NCI-H345 treated with DMSO at 0.1 percent for 48 hours (cell line): ENCODE measurements around the gene DNAH5.
"Not testable (repeated sequence)": the region's sequence is repeated elsewhere in the genome, so short reads cannot be mapped to it uniquely, and the experiment has no call there.

Experiments used
- DNase-seq: peaks from one replicate; lab custom pipeline; 2025; ENCODE audit not compliant: unreplicated experiment; lab: John Stamatoyannopoulos, UW

The DNAH5 gene

GRCh38 chr5:13833440-13833839, 111.0 kb downstream of the DNAH5 start:
- DNase-seq = no peak

DNA sequence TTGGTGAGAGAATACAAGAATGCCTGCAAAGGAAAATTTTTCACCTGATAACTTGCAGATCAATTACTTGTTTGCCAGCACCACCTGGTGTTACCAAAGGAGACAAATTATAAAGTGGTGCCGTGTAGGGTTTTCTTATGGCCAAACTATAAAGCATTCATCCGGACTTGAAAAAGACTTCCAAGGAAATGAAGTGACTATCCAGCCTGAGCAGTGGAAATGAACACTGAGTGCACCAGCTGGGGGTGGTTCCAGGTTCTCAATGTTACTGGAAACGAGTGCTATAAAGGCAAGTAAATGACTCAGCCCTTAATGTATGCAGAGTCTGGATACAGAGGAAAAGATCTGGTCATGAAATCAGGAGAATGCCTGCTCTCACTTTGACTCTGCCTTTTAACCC, 113.1 kb downstream of the DNAH5 start:
- no peak for DNase-seq

DNA sequence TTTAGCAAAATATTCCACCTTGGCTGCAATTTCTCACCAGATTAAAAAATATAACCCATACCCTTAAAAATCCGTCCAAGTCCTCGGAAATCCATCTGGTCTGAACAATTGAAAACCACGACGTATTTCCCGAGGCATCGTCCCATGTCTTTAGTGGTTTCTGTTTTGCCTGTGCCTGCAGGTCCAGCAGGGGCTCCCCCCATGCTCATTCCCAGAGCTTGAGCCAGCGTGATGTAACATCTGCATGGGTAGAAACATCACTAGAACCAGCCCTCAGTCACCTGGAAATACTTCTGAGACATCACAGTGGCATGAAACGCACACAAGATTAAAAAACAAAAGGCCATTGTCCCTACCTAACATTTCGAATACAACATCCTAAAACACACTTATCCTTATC, 114.0 kb downstream of the DNAH5 start:
- no peak for DNase-seq

GRCh38 chr5:13821366-13821765, 123.1 kb downstream of the DNAH5 start:
- no peak for DNase-seq

GRCh38 chr5:13816126-13816525, 128.4 kb downstream of the DNAH5 start:
- DNase-seq = no peak

DNA sequence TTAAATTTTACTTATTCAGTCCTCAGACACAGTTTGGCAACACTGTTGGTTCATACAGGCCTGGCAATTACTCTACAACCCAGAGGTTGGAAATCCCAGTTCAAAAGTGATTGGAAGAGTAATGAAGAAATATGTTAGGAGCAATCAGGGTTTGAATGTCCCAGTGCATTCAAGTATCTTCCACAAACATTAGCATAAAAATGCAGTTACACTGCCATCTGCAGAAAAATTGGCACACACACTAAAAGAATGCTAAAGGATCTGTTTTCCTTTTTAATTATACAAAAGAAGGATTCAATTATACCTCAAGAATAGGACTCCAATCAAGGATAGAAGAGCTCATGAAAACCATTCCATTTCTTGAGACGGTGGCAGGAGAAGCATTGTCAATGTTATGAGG, 130.2 kb downstream of the DNAH5 start:
- DNase-seq = no peak

DNA sequence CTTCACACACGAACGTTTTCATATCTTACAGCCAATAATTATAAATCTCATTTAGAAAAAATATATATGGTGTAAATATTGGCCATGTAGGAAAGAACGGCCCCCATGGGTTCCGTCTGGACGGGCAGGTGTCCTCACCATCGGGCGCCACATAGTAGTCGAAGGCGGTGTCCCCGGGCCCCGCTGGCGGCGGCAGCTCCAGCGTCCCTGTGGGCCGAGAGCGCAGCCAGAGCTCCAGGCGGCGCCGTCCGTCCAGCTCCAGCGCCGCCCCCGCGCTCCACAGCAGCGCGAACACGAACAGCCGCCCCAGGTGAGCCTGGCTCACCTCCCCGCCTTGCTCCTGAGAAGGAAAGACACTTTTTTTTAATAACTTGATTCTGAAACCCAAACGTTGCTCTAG, 134.6 kb downstream of the DNAH5 start:
- DNase-seq = no peak

DNA sequence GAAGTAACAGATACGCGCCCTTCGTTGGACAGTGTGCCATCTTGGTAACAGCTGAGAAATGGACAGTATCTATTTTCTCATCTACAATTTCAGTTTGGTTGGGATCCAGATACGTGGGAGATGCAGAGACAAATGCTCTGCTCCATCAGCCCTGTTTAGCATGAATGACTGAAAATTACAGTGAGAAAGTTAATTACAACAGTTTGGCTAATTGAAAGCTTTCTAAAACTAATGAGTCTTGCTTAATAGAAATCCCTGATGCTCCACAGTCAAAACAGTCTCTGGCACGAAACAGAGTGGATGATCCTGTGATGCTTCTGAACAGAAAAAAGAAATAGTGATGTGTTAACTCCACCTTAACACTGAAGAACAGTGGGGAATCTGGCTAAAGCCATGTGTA, 140.2 kb downstream of the DNAH5 start:
- no peak for DNase-seq

DNA sequence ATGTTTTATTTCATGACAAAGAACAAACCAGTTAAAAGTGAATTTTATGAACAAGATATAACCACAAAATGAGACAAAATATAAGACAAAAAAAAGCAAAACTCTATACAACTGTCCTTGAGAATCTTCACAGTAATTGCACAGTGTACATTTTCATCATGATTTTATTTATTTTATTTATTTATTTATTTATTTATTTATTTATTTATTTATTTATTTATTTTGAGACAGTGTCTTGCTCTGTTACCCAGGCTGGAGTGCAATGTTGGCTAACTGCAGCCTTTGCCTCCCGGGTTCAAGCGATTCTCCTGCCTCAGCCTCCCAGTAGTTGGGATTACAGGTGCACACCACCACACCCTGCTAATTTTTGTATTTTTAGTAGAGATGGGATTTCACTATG, 145.9 kb downstream of the DNAH5 start:
- DNase-seq = not testable (repeated sequence)

DNA sequence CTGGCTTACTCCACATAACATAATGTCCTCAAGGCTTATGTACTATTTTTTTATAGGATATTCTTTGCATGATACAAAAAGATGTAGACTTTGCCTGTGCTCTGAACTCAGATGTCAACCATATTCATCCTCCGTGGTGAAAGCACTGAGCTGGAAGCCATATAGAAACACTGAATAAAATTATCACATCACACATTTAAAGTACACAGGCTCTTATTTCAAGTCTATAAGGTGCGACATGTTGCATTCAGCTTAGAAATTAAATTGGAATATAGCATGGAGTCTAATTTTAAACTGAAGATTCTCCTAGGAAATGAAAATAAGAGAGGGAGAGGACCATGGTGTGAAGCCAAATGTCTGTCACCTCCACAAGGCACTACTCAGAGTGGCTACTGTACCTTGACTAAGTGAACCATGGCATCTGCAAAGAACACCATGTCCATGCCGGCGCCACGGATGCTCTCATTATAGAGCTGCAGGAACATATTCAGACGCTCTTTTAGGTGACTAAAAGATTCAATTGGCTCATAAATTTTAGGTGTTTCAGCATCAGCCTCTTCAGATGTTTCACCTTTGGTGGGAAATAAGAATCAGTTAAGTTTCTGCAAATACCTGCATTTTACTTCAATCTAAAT, 158.6 kb downstream of the DNAH5 start:
- DNase-seq = no peak

DNA sequence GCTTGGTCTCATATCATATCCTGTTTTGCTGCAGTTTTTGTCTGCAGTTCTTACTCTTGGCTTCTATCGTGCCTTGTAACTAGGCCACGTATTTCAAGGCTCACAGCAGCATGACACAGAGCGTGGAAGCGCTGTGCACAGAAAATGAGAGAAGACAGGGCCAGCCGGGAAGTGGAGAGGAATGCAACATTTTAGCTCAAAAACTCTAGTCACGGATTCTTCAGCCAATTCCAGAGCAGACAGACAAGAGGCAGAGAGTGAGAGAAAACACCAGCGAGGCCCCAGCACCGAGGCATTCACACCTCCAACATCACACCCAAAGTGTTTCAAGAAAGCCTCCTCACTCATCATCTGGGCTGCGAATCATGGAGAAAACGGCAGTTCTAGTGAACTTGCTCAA, 160.8 kb downstream of the DNAH5 start:
- DNase-seq = no peak

- DNase-seq = no peak
Measured at GRCh38 chr5:13780081-13780480, 164.4 kb downstream of the DNAH5 start.

GRCh38 chr5:13773649-13774048, 170.8 kb downstream of the DNAH5 start:
- DNase-seq = no peak

DNA sequence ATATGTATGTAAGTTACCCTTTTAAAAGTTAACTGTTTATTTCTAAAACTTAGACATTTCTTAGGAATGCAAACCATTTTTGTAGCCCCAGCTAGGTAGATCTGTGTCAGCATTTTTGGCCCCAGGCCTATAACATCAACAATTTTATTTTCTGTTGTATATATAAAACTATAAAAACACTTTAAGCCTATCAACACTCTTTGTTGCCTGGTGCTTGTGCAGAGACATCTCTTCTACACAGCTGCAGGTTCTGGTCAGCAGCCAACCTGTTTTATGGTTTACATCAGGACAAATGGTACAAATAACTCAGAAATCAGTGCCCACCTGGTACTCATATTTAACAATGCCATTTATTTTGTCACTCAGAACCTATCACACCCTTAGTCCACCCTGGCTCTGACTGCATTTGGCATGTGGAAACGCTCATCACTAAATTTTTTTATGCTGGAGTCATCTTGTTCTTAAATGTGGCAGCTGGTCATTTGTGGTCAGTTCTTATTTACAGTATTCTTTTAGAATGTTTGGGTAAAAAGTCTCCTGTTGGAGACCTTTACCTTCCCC, 173.4 kb downstream of the DNAH5 start:
- no peak for DNase-seq

GRCh38 chr5:13766236-13766635, 178.3 kb downstream of the DNAH5 start:
- DNase-seq = no peak

GRCh38 chr5:13763719-13764118, 180.8 kb downstream of the DNAH5 start:
- DNase-seq = no peak

GRCh38 chr5:13749766-13750165, 194.7 kb downstream of the DNAH5 start:
- no peak for DNase-seq

GRCh38 chr5:13746026-13746425, 198.5 kb downstream of the DNAH5 start:
- no peak for DNase-seq

- no peak for DNase-seq
Measured at GRCh38 chr5:13745508-13745907, 199.0 kb downstream of the DNAH5 start.

- no peak for DNase-seq
Measured at GRCh38 chr5:13740471-13740870, 204.0 kb downstream of the DNAH5 start.

- DNase-seq = no peak
Measured at GRCh38 chr5:13739479-13739878, 205.0 kb downstream of the DNAH5 start.

DNA sequence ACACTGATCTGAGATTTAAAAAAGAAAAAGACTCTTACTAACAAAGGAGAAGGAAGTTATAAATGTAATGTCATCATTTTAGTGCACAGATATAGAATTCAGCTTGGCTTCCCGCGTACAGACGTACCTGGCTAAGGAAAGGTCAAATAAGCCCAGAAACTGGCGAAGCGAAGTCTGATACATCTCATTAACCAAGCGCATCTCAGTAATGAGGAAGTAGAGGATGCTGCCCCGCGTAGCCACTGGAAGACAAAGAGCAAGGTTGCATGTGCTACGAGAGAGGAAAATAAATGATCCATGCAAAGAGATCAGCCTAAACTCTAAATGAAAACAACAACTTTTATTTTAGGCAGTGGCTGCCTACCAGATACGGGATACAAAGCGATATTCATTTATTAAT, 208.8 kb downstream of the DNAH5 start:
- no peak for DNase-seq

- DNase-seq = no peak
Measured at GRCh38 chr5:13731121-13731628, 213.3 kb downstream of the DNAH5 start.
